DMS153 treated with DMSO at 0.1 percent for 48 hours (cell line): Measurements from ENCODE around the gene TCAP.
"Not testable (repeated sequence)": the region's sequence is repeated elsewhere in the genome, so short reads cannot be mapped to it uniquely, and the experiment has no call there.

Source experiments
- DNase-seq: peaks from one replicate; lab custom pipeline; 2025; ENCODE audit not compliant: unreplicated experiment; lab: John Stamatoyannopoulos, UW

TCAP gene

GRCh38 chr17:39678340-39679116, 13.4 kb downstream of the TCAP start:
- no peak for DNase-seq

- no peak for DNase-seq
Observed at GRCh38 chr17:39679521-39680192, 14.5 kb downstream of the TCAP start.

GRCh38 chr17:39683295-39683939, 18.3 kb downstream of the TCAP start:
- DNase-seq = no peak

GRCh38 chr17:39684369-39685192, 19.4 kb downstream of the TCAP start:
- no peak for DNase-seq

GRCh38 chr17:39687101-39687545, 22.0 kb downstream of the TCAP start:
- no peak for DNase-seq

- DNase-seq = peak; percentile 79
Observed at GRCh38 chr17:39687546-39688474, 22.7 kb downstream of the TCAP start, which contains the start of gene PGAP3. Gene PGAP3, minus strand, starts transcription at chr17:39688057. Its CDS starts 43 bp downstream, at chr17:39688014.

GRCh38 chr17:39688475-39688835, 23.3 kb downstream of the TCAP start:
- DNase-seq = no peak

GRCh38 chr17:39688945-39689344, 23.8 kb downstream of the TCAP start:
- DNase-seq = no peak

GRCh38 chr17:39694593-39694992, 29.4 kb downstream of the TCAP start:
- no peak for DNase-seq

GRCh38 chr17:39695089-39695474, 29.9 kb downstream of the TCAP start:
- DNase-seq = no peak

GRCh38 chr17:39696731-39697130, 31.6 kb downstream of the TCAP start:
- DNase-seq = no peak

GRCh38 chr17:39697961-39698360, 32.8 kb downstream of the TCAP start:
- no peak for DNase-seq

- DNase-seq = not testable (repeated sequence)
Observed at GRCh38 chr17:39699157-39699817, 34.1 kb downstream of the TCAP start.

GRCh38 chr17:39699818-39700147, 34.6 kb downstream of the TCAP start, which contains the start of gene ERBB2:
Gene ERBB2, plus strand, starts transcription at chr17:39700064. Its CDS starts 175 bp downstream, at chr17:39700239.
- DNase-seq = no peak

GRCh38 chr17:39700148-39700987, 35.2 kb downstream of the TCAP start:
- no peak for DNase-seq

GRCh38 chr17:39701012-39701783, 36.0 kb downstream of the TCAP start:
- no peak for DNase-seq

- DNase-seq = no peak
Observed at GRCh38 chr17:39701784-39702422, 36.8 kb downstream of the TCAP start.
